GM10248 (cell line): ENCODE results near the gene ACOX1.

Experiments
- CTCF ChIA-PET: fragments of 300-600 bp; sonication (Branson Sonifier 250); formaldehyde crosslinking; extraction: SDS; loops from one replicate; lab custom pipeline; 2021; ENCODE audit warnings: antibody characterized with exemption; lab: Yijun Ruan, JAX
- POLR2A ChIA-PET: fragments of 350-650 bp; sonication (Branson Sonifier 250); formaldehyde crosslinking; extraction: SDS; loops from one replicate; lab custom pipeline; 2020; ENCODE audit warnings: antibody characterized with exemption; lab: Yijun Ruan, JAX
- DNase-seq: peaks from one replicate; pipeline ENCODE4 v3.0.0; 2012; ENCODE audit errors: extremely low spot score
- CTCF ChIP-seq: IDR thresholded peaks from 2 replicates; pipeline ENCODE4 v1.5.1; 2012; ENCODE audit warnings: mild to moderate bottlenecking, low read depth; ENCODE audit errors: extremely low read depth, missing control alignments, control extremely low read depth

The ACOX1 gene

DNA sequence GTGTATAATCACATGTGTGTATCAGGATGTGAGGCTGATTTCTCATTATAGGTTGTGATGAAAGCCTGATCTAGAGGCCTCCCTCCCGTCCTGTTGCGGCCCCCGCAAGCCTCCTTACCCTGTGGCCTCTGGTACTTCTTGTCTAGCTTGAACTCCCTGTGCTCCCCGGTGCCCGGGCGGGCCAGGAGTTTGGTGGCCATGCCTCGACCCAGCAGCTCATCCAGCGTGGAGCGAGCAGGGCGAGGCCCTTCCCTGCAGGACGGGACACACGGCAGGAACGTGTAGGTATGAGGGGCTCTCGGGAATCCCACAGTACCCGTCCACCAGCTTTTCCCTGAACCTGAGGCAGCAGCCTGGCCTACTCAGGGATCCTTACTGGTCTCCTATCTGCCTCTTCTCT lies 53.1 kb downstream of the ACOX1 start:
- POLR2A ChIA-PET = interaction anchor here (0.5 kb wide), 1 partner anchor 120 kb away, joined by 4 read pairs; no protein-coding TSS in a partner anchor
- CTCF ChIA-PET = interaction anchor here (0.7 to 6.2 kb wide), 8 partner anchors 9 to 88 kb away, joined by 3 to 28 read pairs (median 4); partner anchors contain the start of genes FBF1 and MRPL38
- no peak for TF ChIP-seq CTCF
- DNase-seq = no peak

DNA sequence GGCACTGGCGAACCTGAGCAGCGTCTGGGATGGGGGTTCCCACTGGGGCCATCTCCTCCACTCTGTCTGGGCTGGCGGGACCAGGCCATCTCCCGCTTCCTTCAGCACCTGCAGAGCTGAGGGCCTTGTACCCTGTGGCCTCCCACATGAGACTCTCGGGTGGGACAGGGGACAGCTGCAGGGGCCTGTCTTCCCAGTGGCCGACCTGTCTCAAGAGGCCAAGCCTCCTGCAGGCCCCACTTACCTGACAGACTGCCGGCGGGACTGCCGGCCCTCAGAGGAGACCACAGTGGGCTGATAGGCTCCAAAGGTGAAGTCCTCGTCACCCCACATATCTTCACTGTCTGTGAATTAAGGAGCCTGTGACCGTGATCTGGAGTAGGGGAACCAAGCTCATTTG lies 53.9 kb downstream of the ACOX1 start:
- DNase-seq = no peak
- ChIA-PET POLR2A (no interaction called here), CTCF (interaction anchor here (0.6 to 6.2 kb wide), 9 partner anchors 8 to 89 kb away, joined by 3 to 28 read pairs (median 3); partner anchors contain the start of gene MRPL38)
- TF ChIP-seq CTCF = no peak

DNA sequence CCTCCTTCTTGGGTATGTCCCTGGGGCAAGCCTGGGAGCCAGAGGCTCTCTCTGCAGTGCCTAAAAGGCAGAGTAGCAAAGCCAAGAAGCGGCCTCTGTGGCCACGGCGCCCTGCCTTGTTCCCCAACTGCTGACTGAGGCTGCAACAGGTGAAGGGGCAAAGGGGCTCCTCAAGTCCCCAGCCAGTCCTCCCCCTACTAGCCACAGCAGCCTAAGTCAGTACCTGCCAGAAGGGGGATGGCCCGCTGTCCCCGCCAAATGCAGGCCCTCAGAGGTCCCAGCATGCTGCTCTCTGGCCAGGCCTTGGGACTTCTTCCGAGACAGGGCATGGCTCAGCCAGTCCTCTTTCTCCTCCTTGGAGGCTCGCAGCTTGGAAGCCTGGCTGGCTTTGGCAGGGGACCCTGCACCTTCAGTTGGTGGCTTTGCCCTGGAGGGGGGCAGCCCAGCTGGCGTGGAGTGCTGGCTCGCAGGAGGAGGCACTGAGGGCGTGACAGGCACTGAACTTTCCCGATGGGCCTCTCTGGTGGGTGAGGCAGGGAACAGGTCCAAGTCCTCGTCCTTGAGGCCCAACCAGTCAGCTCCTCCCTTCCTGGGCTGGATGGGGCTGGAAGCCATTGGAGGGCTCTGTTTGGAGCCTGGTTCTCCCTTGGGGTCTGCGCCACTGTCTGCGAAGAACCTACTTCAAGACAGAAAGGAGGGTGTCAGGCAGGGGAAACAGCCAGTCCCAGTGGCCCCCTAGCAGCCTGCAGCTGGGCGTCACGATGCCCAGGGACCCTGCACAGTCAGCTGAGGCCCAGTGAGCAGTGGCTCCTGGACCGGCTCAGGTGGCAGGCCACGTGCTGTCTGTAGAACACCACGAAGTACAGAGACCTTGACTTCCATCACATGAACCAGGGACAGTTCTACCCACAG lies 55.7 kb downstream of the ACOX1 start:
- no peak for TF ChIP-seq CTCF
- POLR2A ChIA-PET = no interaction called here
- no peak for DNase-seq
- CTCF ChIA-PET = interaction anchor here (0.8 to 1.5 kb wide), 3 partner anchors 18 to 27 kb away, joined by 3 to 4 read pairs (median 3); partner anchors contain the start of gene FBF1

DNA sequence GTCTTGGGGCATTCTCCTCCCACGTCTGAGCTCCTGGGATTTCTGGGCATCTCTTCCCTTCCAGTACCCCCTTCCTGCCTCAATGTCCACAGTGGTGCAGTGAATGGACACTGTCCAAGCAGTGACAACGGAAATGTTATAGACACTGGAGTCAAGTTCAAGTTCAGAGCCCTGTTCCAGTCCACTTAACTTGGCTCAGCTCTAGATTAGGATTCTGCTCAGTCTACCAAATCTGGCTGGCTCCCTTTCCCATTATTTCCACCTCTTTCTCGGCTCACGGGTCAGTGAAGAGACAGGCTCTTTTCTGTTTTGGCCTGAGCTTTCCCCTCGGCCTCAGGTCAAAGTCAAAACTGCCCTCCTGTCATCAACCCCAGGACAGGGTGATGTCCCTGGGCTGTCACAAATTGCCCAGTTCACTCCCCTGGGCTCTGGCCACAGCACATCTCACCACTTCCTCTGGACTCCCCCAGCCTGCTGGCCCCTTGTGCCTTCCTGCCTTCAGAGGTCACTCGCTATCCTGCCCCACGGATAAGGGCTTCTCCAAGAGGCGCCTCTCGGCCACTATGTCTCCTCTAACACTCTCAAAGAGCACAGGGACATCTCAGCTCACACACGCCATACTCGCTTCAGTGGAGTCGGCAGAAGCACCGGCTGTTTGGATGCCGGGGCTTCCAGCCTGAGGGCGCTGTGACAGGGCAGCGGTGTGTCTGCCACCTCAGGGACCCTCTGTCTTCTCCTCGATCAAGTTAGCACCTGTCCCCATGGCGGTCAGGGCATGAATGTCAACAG lies 56.6 kb downstream of the ACOX1 start:
- DNase-seq = no peak
- TF ChIP-seq CTCF = no peak
- POLR2A ChIA-PET = no interaction called here
- CTCF ChIA-PET = interaction anchor here (0.9 to 1.1 kb wide), 3 partner anchors 17 to 23 kb away, joined by 3 to 4 read pairs (median 4); partner anchors contain the start of gene FBF1

DNA sequence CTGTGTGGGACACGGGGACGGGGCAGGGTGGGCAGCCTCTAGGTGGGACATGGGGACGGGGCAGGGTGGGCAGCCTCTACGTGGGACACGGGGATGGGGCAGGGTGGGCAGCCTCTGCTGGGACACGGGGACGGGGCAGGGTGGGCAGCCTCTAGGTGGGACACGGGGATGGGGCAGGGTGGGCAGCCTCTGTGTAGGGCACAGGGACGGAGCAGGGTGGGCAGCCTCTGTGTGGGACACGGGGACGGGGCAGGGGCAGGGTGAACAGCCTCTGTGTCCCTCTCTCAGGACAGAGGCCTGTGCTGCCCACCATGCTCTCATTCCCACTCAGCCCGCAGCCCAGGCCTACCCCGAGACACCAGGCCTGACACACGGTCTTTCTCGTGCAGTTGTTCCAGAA lies 57.4 kb downstream of the ACOX1 start:
- ChIA-PET CTCF (interaction anchor here (0.8 to 1.4 kb wide), 5 partner anchors 8 to 39 kb away, joined by 3 to 4 read pairs (median 3); partner anchors contain the start of gene FBF1), POLR2A (no interaction called here)
- no peak for DNase-seq
- TF ChIP-seq CTCF = no peak
